Cardiac septum (tissue), 1 donor: ENCODE data around the gene EOLA1. TPM values are rescaled to one million over a fixed set of nuclear protein-coding genes. Genes with fewer than 3 reads are reported as not detected.
"Not testable (repeated sequence)": the region's sequence is repeated elsewhere in the genome, so short reads cannot be mapped to it uniquely, and the experiment has no call there.

ENCODE experiments used
- DNase-seq: peaks from one replicate; pipeline ENCODE4 v3.0.0-alpha.2; 2020; ENCODE audit warnings: low spot score
- intact Hi-C: fragments of 100-400 bp; cut with DNase I; formaldehyde crosslinking; loops from one replicate; pipeline ENCODE4 v1.14.0; 2022
- total RNA-seq: library from RNA; stranded (reverse); fragmentation: NEBNext Ultra II Directional; extraction: Animal tissue kit (Norgen Biotek cat#: 25700); gene quantifications from one replicate; pipeline ENCODE4 v1.2.1, GENCODE V29; 2021
- donor health status: DM: no; HTN: no; CAD: no.

The EOLA1 gene
- total RNA-seq, 1 donor from 2014 or later, result 27.4 TPM

- DNase-seq, result no peak
- intact Hi-C loops, result no loop called here
Measured at GRCh38 chrX:149572743-149573142, 31.9 kb downstream of the EOLA1 start.

GRCh38 chrX:149573456-149573855 is 32.6 kb downstream of the EOLA1 start:
- DNase-seq, intact Hi-C loops: not testable (repeated sequence)

- DNase-seq, intact Hi-C loops: not testable (repeated sequence)
Measured at GRCh38 chrX:149585631-149586030, 44.8 kb downstream of the EOLA1 start.

GRCh38 chrX:149587359-149587758 is 46.5 kb downstream of the EOLA1 start, which contains the start of gene MAGEA9B:
Gene MAGEA9B, minus strand, starts transcription at chrX:149587459. Its CDS starts 4,280 bp downstream, at chrX:149583179.
- intact Hi-C loops, result not testable (repeated sequence)

GRCh38 chrX:149590993-149591392 is 50.2 kb downstream of the EOLA1 start:
- DNase-seq, intact Hi-C loops: not testable (repeated sequence)

More at GRCh38 chrX:149587359-149587758, 46.5 kb downstream of the EOLA1 start, which contains the start of gene MAGEA9B:
- not testable (repeated sequence) for DNase-seq

- intact Hi-C loops, DNase-seq: not testable (repeated sequence)
Measured at GRCh38 chrX:149595214-149595613, 54.4 kb downstream of the EOLA1 start, which contains the start of gene HSFX2. Gene HSFX2, minus strand, starts transcription at chrX:149595314. Its CDS starts 614 bp downstream, at chrX:149594700.

GRCh38 chrX:149595943-149596342 is 55.1 kb downstream of the EOLA1 start:
- intact Hi-C loops, result not testable (repeated sequence)

More at GRCh38 chrX:149595943-149596342, 55.1 kb downstream of the EOLA1 start:
- not testable (repeated sequence) for DNase-seq

Other genes with a start within 250 kb of the EOLA1 start
- gene IDS, start 35.7 kb upstream of the EOLA1 start, total RNA-seq, result 87.6 TPM
- gene HSFX3, start 8.9 kb downstream of the EOLA1 start, total RNA-seq, result 0.59 TPM
- not detected for gene MAGEA9B, start 46.4 kb downstream of the EOLA1 start, total RNA-seq
- not detected for gene HSFX2, start 54.3 kb downstream of the EOLA1 start, total RNA-seq
- 30.2 TPM for gene TMEM185A, start 90.8 kb downstream of the EOLA1 start, total RNA-seq
- gene MAGEA11, start 171.0 kb downstream of the EOLA1 start, total RNA-seq, result not detected
- 2.0 TPM for gene HSFX1, start 233.1 kb downstream of the EOLA1 start, total RNA-seq
- gene MAGEA9, start 240.9 kb downstream of the EOLA1 start, total RNA-seq, result not detected